GM18519 (cell line): ENCODE measurements around the gene SLC16A14.

Experiments
- ATAC-seq: cut with Tn5 transposase; IDR thresholded peaks from one replicate; pipeline ENCODE4 v1.9.1; 2021; ENCODE audit warnings: mild to moderate bottlenecking, moderate library complexity; ENCODE audit not compliant: unreplicated experiment, low FRiP score

The SLC16A14 gene

DNA sequence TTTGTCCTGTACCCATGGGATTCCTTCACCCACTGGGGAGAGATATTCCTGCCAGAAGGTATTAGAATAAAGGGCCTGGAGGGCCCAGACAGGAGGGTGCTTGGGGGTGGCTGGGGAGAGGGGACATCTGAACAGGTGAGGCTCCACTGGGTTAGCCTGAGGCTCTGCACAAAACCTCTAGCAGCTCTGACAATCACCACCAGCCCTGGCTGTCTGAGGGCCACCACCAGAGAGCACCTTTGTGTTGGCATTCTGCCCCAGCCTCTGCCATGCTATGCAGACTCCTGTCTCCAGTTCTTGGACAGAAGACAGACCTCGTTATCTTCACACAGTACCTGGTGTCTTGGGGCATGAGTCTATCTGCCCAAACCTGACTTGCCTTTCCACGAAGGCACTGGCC lies 25.3 kb downstream of the SLC16A14 start:
- no peak for ATAC-seq

DNA sequence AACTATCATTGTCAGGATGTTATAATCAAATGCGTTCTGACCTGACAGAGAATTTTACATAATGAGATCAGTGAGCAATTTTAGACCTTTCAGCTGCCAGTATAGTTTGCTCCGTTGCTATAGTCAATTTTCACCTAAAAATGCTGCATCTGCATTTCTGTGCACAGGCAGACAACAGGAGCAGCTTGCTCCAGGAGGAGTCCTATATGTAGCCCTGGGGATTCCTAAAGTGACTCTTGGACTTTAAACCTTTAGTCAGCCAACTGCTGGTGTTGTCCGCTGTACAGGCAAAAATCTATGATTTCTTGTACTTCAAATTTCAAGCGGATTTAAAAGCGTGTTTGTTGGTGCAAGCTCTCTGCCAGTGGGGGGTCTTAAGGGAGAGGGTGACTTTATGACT lies 25.7 kb downstream of the SLC16A14 start:
- ATAC-seq: no peak

DNA sequence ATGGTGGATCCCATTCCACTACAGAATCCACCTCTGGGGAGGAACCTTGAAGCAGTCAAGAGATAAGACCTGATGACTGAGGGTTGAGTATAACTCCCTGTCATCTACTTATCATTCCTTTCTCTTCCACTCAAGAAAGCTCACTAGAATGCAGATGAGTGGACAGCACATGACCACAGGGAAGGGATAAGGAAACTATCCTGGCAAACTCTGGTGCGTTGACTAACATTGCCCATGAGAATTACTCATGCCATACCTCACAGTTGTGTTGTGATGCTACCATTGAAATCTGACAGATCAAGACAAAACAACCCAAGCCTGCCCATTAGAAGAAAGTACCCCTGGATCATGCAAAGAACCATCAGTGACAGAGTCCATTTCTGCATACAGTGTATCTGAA lies 26.5 kb downstream of the SLC16A14 start:
- ATAC-seq: no peak

DNA sequence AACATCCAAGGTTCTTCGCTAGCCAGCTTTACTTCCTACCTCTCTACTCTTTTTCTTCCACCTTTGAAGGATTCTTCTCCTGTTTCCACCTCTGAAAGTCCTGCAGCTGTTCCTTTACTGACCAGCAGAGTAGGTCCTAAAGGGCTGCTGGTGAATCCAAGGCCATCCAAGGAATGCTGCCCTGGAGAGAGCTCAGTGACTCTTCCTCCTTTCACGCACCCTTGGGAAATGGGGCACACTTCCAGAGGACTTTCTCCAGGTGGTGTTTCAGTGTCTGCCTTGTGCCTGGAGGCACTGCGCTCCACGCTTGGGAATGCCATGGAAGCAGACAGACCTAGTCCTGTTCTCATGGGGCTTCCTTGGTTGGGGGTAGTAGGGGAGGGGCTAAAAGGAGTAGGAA lies 45.4 kb downstream of the SLC16A14 start:
- no peak for ATAC-seq

DNA sequence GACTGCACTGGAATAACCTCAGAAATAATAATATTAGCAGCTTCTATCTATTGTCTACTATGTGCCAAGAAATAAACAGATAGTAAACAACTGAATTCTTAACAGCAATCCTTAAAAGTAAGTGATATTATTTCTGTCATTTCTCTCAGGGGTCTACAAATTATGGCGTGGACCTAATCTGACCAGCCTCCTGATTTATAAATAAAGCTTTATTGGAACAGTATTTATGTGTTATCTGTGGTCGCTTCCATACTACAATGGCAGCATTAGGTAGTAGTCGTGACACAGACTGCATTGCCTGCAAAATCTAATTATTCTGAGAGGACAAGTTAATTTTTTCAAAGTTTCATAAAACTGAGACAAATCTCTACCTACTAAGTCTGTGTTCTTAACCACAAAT lies 49.0 kb downstream of the SLC16A14 start:
- ATAC-seq: no peak

DNA sequence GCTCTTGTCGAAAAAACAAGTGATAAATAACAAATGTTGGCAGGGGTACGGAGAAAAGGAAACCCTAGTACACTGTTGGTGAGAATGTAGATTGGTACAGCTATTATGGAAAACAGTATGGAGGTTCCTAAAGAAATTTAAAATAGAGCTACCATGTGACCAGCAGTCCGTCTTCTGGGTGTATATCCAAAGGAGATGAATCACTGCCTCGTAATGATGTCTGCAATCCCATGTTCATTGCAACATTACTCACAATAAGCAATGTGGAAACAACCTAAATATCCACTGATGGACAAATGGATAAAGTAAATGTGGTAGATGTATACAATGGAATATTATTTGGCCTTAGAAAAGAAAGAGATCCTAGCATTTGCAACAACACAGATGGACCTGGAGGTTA lies 50.6 kb downstream of the SLC16A14 start:
- no peak for ATAC-seq

DNA sequence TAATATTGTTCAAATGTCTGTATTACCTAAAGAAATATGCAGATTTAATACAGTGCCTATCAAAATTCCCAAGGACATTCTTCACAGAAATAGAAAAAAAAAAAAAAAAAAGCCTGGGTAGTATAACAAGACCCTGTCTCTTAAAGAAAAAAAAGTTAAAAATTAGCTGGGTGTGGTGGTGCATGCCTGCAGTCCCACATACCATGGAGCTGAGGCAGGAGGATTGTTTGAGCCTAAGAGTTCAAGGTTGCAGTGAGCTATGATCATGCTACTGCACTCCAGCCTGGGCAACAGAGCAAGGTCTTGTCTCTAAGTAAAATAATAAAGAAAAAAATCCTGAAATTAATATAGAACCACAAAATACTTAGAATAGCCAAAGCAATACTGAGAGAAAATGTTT lies 51.9 kb downstream of the SLC16A14 start:
- ATAC-seq: no peak

DNA sequence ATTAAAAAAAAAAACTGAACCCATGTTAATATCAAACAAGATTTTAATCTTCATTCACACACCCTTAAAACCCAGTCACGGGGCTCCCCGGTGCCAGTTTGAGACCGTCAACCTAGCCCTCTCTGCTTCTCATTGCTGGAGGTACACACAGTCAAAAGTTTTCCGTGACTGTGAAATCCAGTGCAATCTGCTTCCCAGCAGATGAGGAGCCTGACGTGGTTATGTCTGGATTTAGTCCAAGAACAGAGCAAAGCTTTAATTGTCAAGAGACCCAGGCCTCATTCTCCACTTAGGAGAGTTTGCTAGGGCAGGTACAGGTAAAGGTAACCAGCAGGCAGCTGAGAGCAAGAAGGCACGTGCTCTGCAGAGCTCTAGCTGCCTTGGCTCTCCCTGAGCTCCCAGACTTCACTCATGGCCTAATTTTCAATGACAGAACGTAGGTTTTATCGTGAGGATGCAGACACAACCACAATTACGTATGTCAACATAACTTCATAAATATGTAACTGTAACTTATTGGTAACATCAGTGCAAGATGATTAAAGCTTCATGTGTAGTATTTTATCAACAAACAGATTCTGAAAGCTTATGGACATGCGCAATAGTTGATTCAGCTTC lies 56.3 kb downstream of the SLC16A14 start:
- ATAC-seq: no peak

DNA sequence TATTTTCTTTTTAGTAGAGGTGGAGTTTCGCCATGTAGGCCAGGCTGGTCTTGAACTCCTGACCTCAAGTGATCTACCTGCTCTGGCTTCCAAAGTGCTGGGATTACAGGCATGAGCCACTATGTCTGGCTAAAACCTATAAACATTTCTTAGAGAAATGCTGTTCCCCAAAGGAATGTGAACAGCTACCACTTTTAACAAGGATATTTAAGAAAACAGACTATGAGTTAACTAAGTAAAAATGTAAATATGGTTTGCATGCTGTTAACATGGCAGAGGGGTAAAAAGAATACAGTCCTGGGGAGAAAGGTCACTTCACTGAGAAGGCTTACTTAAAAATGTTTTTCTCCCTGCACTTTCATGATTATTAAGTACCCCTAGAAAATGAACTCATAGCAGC lies 57.1 kb downstream of the SLC16A14 start:
- ATAC-seq: no peak

DNA sequence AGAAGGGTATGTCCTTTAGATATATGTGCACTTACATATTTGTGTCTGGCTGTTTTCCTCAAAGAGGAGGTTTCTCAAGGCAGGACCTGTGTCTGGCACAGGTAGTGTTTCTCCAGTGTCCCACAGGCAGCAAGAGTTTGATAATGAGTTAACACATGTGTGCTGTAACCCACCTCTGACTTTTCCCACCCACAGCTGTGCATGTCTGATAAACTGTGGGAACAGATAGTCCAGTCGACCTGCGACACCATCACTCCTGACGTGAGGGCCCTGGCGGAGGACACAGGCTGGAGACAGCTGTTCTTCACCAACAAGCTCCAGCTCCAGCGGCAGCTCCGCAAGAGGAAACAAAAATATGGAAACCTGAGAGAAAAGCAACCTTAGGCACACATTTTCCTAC lies 58.2 kb downstream of the SLC16A14 start:
- ATAC-seq: no peak

DNA sequence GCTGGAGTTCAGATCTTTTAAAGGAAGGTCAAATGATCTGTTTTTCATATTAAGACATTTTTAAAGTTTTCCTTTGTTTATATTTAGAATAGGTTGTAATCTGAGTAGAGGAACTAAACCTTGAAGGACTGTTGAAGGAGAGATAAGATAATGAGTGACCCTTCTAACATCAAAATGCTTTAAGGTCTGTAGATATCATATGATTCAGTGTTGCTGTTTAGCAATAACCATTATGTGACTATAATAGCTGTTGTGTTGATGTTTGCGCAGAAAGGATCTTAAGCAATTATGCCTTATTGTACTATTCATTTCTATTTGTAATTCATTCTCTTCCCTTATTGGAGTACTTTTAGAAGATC lies 60.0 kb downstream of the SLC16A14 start:
- ATAC-seq: no peak

DNA sequence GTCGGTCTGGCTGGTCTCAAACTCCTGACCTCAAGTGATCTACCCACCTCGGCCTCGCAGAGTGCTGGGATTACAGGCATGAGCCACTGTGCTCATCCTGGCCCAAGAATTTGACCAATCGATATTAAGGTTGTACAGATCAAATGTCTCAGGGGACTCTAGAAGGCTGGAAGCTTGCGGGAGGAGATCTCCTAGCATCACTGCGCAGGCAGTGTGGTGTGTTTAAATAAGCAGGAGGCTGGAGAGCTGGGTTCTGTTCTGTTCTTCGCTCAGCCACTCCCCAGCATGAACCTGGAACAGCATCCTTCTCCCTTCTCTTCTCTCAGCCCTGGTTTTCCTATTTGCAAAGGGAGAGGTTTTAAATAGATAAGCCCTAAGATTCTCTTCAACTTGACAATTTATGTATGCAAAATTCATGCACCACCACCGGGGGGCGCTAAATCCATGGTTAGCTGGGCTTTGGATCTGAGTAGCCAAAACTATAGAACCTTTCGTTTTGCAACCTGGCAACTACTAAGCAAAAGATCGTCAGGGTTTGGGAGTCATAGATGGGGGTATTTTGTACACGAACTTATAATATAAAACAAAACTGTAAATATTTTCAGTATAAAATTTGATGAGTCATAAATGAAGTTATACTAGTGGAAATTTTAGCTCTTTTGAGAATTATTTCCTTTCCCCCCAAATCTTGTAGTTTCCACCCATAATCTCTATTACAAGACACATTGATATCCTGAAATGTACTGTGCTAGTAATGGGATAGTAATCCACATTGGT lies 60.6 kb downstream of the SLC16A14 start:
- no peak for ATAC-seq

DNA sequence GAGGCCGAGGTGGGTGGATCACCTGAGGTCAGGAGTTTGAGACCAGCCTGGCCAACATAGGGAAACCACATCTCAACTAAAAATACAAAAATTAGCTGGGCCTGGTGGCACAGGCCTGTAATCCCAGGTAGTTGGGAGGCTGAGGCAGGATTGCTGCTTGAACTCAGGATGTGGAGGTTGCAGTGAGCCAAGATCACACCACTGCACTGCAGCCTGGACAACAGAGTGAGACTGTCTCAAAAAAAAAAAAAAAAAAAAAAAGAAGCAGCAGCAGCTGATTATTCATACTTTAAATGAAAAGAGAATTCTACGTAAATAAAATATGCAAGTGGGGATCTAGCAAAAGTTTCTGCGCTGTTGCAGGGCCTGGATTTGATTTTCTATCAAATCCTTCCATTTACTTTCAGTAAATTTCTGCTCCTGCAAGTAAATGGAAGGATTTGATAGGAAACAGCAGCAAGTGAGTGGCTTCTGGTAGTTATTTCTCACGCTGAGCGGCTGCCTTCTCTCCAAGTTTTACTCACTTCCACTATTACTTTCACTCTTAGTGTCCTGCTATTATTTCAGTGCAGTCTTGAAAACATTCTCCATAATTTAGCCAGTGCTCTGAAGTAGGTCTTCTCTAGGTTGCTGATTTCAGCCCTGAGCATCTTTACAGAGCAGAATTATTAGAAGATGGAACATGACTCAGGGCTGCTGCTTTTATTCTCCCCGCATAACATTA lies 68.4 kb downstream of the SLC16A14 start:
- peak; percentile 93 for ATAC-seq

DNA sequence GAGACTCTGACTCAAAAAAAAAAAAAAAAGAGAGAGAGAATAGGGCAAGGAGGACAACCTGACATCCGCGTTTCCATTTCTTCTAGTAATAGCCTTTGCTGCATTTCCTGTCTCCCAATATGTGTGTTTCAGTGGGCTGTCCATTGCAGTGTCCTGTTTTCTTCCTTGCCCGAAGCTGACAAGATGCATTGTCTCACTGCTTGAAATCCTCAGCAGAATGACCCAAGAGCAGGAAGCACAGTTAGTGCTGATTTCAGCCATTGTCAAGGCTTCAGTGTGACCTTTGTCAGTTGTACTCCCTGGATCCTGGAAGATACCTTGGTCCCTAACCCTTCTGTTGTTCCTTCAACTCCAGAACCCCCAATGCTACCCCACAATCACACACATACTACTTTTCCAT lies 71.2 kb downstream of the SLC16A14 start:
- ATAC-seq: no peak

DNA sequence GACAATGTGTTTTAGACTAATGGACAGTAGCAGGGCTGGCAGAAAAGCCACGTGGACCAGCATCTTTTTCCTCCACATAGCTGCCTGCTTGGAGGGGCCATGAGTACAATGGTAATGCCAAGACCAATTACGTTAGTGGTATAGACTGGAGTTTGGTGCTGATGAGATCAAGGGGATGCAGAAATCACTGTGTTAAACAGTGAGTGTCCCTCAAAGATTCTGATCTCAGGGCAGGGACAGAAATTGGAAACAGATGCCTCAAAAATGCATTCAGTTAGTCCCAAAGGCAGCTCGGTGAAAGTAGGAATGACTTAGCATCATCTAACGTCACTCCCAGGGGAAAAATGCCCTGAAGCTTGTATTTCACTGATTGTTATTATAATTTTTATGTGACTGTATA lies 72.4 kb downstream of the SLC16A14 start:
- ATAC-seq: no peak

DNA sequence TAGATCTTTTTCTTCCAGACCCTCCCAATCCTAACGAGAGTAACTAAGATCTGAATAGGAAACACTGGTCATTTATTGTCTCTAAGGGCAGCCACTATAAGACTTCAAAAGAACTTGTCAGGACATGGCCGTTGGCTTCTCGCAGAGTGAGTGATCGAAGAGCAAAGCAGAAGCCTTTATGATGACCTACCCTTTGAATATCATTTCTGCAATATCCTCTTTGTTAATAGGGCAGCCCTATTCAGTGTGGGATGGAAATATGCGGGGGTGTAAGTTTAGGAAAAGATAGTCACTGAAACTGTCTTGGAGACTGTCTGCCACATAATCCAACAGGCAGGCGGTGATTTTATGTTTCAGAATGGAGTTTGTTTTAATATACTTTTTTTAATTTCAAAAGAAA lies 75.5 kb downstream of the SLC16A14 start:
- no peak for ATAC-seq
